ENCODE results near the gene OR2AT4.

GRCh38 chr11:75141166-75141565 lies 44.5 kb upstream of the OR2AT4 start:
- TF ChIP-seq CTCF (IDR thresholded peaks at IDR 0.05 in 8 of 11, conservative IDR thresholded peaks at IDR 0.05 in 3 of 11), result no peak
- no peak for TF ChIP-seq POLR2A (IDR thresholded peaks at IDR 0.05)
